GM19397 (cell line): Measurements from ENCODE around the gene SLC22A8.
"Not testable (repeated sequence)": the region's sequence is repeated elsewhere in the genome, so short reads cannot be mapped to it uniquely, and the experiment has no call there.

Source experiments
- ATAC-seq: cut with Tn5 transposase; IDR thresholded peaks from one replicate; pipeline ENCODE4 v1.9.1; 2021; ENCODE audit warnings: mild to moderate bottlenecking, moderate library complexity; ENCODE audit not compliant: unreplicated experiment

Gene SLC22A8

GRCh38 chr11:62988276-62988675 lies 27.4 kb downstream of the SLC22A8 start:
- ATAC-seq, result no peak

DNA sequence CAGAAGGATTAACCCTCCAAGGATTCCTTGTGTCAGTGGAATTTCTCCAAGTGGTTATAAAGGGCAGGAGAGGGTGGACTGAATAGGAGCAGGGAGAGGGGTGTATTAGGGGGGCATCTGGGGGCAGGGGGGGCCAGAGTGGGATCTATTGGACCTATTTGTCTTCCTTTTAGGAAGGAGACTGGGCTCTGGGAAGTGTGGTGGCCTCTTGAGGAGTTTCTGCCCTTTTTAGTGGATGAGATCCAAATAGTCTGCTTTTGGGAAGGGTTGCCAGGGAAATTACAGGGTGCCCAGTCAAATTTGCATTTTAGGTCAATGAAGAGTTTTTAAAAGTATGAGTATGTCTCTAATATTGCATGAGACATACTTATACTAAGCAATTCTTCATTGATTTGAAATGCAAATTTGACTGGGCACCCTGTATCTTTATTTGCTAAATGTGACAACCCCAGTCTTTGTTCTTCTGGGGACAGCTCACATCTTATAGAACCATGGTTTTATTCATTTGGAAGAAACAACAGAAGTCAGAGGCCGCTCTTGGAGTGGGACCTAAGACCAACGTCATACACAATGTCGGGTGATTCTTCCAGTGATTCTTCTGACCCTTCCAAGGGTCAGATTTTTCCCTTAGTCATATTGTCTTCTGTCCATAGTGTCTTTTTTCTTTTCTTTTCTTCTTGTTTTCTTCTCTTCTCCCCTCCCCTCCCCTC lies 30.4 kb downstream of the SLC22A8 start:
- ATAC-seq, result no peak

DNA sequence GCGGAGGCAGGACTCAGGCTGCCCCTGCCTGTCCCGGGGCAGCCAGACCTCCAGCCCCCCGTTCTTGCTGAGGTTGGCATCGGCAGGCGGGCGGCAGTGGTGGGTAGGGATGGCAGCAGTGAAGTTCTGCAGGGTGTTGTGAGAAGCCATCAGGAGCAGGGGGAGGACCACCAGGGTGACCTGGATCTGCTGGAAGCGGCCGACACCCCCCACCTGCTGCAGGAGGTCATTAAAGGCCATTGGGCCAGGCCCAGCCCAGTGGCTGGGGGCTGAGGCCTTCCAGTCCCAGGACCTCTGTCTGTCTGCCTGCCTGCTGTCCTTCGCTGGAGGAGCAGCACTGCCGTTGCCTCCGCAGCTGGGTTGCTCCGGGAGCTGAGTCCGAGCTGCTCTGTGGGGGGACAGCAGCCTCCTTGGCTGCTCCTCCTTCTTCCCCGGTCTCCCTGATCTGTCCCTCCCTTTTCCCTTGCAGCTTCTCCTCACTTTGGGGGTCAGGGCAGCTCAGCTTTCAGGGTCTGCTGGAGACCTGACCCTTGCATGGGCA lies 31.1 kb downstream of the SLC22A8 start, which contains the start of gene SLC22A6:
TSS of gene SLC22A6 (minus strand) at position 517 of the 541 bp plus-strand sequence. CDS start at position 240, 277 bp downstream.
- no peak for ATAC-seq

- no peak for ATAC-seq
Observed at GRCh38 chr11:62983536-62984199, 32.0 kb downstream of the SLC22A8 start.

DNA sequence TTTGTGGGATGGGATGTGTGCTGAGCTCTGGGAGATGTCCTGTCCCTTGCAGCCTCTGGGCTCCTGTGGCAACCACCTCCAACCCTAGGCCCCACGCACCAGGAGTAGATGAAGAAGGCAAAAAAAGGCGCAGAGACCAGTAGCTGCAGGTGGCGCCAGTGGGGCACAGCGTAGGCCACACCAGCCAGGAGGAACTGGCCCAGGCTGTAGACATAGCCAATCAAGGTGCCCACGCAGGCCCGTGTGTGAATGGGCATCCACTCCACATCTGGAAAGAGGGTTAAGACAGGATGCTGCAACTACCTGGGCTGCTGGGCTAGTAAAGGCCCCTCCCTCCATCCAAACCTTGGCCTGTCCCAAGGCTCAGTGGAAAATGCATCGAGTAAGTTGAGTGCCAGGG lies 33.9 kb downstream of the SLC22A8 start:
- no peak for ATAC-seq

GRCh38 chr11:62980133-62980760 lies 35.4 kb downstream of the SLC22A8 start:
- ATAC-seq, result no peak

GRCh38 chr11:62976109-62976508 lies 39.5 kb downstream of the SLC22A8 start:
- no peak for ATAC-seq

- no peak for ATAC-seq
Observed at GRCh38 chr11:62974848-62975522, 40.7 kb downstream of the SLC22A8 start.

DNA sequence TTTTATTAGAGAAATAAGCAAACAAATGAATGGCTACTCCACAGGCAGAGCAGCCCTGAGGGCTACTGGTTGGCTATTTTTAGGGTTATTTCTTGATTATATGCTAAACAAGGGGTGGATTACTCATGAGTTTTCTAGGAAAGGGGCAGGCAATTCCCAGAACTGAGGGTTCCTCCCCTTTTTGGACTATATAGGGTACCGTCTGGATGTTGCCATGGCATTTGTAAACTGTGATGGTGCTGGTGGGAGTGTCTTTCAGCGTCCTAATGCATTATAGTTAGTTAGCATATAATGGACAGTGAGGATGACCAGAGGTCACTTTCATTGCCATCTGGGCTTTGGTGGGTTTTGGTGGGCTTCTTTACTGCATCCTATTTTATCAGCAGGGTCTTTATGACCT lies 50.1 kb downstream of the SLC22A8 start:
- ATAC-seq, result no peak

DNA sequence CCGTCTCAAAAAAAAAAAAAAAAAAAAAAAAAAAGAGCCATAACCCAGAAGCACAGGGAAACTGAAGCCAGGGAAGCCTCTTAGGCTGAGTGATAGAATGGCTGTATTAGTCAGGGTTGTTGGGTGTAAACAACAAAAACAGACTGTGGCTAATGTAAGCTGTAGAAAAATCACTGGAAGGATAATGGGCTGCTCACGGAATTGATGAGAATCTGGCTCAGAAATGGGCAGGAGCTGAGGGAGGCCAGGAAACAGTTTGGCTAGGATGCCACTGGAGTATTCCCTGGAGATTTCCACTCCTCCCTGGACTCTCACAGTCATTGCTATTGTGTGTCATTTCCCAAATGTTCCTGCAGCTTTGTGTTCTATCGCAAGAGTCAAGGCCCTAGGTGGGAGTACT lies 53.2 kb downstream of the SLC22A8 start:
- ATAC-seq, result no peak

DNA sequence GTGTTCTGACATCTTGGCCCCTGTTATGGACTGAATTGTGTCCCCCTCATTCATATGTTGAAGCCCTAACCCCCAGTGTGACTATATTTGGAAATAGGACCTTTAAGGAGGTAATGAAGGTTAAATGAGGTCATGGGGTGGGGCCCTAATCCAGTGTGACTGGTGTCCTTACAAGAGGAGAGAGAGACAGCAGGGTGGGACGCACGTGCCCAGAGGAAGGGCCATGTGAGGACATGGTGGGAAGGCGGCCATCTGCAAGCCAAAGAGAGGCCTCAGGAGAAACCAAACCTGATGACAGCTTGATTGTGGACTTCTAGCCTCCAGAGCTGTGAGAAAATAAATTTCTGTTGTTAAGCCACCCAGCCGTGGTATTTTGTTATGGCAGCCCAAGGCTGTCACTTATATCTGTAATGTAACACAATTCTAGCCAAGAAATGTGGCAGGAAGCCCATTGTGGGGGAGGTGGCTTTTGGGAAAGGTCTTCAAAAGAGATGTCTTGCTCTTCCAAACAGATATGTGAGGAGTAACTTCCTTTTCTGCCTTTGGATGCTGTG lies 54.5 kb downstream of the SLC22A8 start:
- no peak for ATAC-seq

DNA sequence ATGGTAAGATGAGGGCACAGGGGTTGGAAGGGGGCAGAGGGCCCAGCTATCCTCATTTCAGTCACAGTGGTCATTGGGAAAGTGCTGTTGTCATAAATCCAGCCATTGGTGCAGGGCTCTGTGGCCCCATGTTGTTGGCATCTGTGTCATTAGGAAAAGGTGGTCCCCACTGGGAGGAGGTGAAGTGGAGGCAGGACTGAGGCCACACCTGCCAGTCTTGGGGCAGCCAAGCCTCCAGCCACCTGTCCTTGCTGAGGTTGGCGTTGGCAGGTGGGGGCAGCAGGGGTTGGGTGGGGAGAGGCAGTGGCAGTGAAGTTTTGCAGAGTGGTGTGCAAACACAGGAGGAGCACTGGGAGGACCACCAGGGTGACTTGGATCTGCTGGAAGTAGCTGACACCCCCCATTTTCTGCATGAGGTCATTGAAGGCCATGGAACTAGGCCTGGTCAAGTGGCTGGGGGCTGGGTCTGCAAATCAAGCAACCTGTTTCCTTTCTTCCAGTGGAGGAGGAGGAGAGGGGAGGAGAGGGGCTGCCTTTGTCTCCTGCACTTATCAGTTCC lies 56.1 kb downstream of the SLC22A8 start:
- no peak for ATAC-seq

DNA sequence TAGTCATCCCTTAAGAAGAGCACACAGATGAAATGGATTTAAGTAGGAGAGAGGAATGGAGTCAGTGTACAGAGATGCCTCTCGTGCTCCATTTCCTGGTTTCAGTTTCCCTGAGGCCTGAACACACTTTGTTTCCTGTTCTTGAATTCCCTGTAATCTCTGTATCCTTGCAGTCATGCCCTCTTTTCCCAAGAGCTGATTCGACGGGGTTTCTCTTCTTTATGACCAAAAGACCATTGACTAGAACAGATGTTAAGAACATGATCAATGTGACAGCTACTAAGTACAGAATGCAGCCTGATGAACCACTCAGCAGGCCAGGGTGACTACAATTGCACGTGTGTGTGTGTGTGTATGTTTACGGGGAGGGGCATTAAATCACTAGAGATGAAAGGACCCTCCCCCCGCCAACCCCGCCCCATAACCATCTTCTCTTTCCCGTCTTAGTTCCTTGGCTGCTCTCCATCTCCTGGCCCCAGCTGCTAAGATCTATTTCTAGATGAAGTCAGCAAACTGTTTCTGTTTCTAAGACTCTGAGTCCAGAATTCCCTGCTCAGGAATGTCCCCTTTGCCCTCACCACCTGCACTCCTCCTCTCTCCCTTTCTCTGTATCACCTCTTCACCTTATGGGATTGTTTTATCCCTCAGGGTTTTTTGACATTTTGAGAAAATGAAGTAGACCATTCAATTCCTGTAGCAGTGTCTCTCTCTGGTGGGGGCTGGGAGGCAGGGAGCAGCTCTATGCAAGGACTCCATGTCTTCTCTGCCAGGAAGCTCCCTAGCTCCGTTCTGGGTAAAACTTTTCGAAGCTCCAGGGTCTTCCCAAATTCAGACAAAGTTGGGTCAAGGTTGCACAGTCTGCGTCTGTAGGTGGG lies 56.9 kb downstream of the SLC22A8 start:
- ATAC-seq, result no peak

- ATAC-seq, result no peak
Observed at GRCh38 chr11:62957147-62957546, 58.5 kb downstream of the SLC22A8 start.

GRCh38 chr11:62954478-62954877 lies 61.2 kb downstream of the SLC22A8 start:
- no peak for ATAC-seq

GRCh38 chr11:62953811-62954210 lies 61.8 kb downstream of the SLC22A8 start:
- ATAC-seq, result no peak

- no peak for ATAC-seq
Observed at GRCh38 chr11:62948765-62949320, 66.8 kb downstream of the SLC22A8 start.

GRCh38 chr11:62945538-62945937 lies 70.1 kb downstream of the SLC22A8 start:
- not testable (repeated sequence) for ATAC-seq
